ENCODE measurements around the gene THSD7A. TPM values are rescaled to one million over a fixed set of nuclear protein-coding genes. Genes with fewer than 3 reads are reported as not detected.

Gene THSD7A
- total and polyA plus RNA-seq, 10 of the 15 experiments (the other 5 are each of a cell fraction or from before 2014, with no cell fraction given), result 0.03 to 0.09 (median 0.03) TPM; not detected in 7

GRCh38 chr7:11480143-11480542, 351.9 kb downstream of the THSD7A start:
- RAD21 ChIA-PET (ENCODE audit: unreplicated experiment), result no interaction called here
- intact Hi-C loops (cut with micrococcal nuclease; ENCODE audit: unreplicated experiment) (no loop called here), in situ Hi-C loops (cut with MboI) (no loop called here)
- FAIRE-seq (no peak), DNase-seq (ENCODE audit: low read depth, low spot score) (no peak), ATAC-seq (no peak)
- no peak overlapping the region for H3K4me3 ChIP-seq
- POLR2A ChIA-PET, result no interaction called here
- BruUV-seq (replicated peaks), result no TSS peak
- H3K79me2 ChIP-seq (ENCODE audit: control insufficient read depth, insufficient read depth, low read length), result no peaks in the 10 kb centered on the region
- WGBS (ENCODE audit: insufficient coverage, insufficient replicate concordance, low lambda C conversion rate, missing lambda C conversion rate), result 2% methylated on average over 3 of the region's 3 CpGs
- no peaks in the 10 kb centered on the region for H3K36me3 ChIP-seq (ENCODE audit: control insufficient read depth in 2 of 2, insufficient read depth in 2 of 2, low read length in 1 of 2)
- SMC1A ChIA-PET (ENCODE audit: uncharacterized antibody, unreplicated experiment), result no interaction called here
- H3K27me3 ChIP-seq (replicated peaks in 1 of 2; ENCODE audit: control insufficient read depth in 2 of 2, insufficient read depth in 2 of 2, low read length in 1 of 2), result no peaks in the 10 kb centered on the region
- no peak overlapping the region for H3K9ac ChIP-seq (ENCODE audit: control insufficient read depth, insufficient read depth, low read length)
- no peaks in the 10 kb centered on the region for H3K4me1 ChIP-seq (ENCODE audit: control insufficient read depth, insufficient read depth, low read length)
- H3K9me3 ChIP-seq (replicated peaks; ENCODE audit: control insufficient read depth, insufficient read depth, low read length), result no peaks in the 10 kb centered on the region
- no peak overlapping the region for H3K27ac ChIP-seq (ENCODE audit: control insufficient read depth, insufficient read depth)
- no peak overlapping the region for H3K4me2 ChIP-seq (ENCODE audit: control insufficient read depth, insufficient read depth)
- CTCF ChIA-PET, result no interaction called here
- H2AFZ ChIP-seq (ENCODE audit: control insufficient read depth, low read depth, low read length), result no peak overlapping the region
- TF ChIP-seq RAD21 (IDR thresholded peaks at IDR 0.05; ENCODE audit: insufficient read depth, low read depth, low read length) (no peak), ZNF384 (IDR thresholded peaks at IDR 0.05; ENCODE audit: borderline replicate concordance, low read depth, low read length) (no peak), IKZF1 (conservative IDR thresholded peaks at IDR 0.05) (no peak), MYB (IDR thresholded peaks at IDR 0.05; ENCODE audit: borderline replicate concordance, low read depth, low read length) (no peak), NR2F1 (conservative IDR thresholded peaks at IDR 0.05) (no peak), BRCA1 (IDR thresholded peaks at IDR 0.05; ENCODE audit: low read depth, low read length) (no peak), BACH1 (IDR thresholded peaks at IDR 0.05; ENCODE audit: borderline replicate concordance) (no peak), HDGF (IDR thresholded peaks at IDR 0.05) (no peak), PML (IDR thresholded peaks at IDR 0.05; ENCODE audit: low read length) (no peak), STAT3 (IDR thresholded peaks at IDR 0.05; ENCODE audit: low read depth, low read length) (no peak), CEBPB (IDR thresholded peaks at IDR 0.05; ENCODE audit: borderline replicate concordance in 1 of 2, low read depth in 2 of 2, low read length in 2 of 2) (no peak), USF1 (IDR thresholded peaks at IDR 0.05; ENCODE audit: borderline replicate concordance, extremely low read length, insufficient read depth, low read depth, low read length) (no peak), MTA3 (IDR thresholded peaks at IDR 0.05; ENCODE audit: borderline replicate concordance, low read length) (no peak), SP1 (IDR thresholded peaks at IDR 0.05; ENCODE audit: low read depth, low read length) (no peak)
- no peaks in the 10 kb centered on the region for H4K20me1 ChIP-seq (ENCODE audit: control insufficient read depth, insufficient read depth)
